H1 (cell line): ENCODE data around the gene TMEM250. TPM values are rescaled to one million over a fixed set of nuclear protein-coding genes. Genes with fewer than 3 reads are reported as not detected.

ENCODE experiments used
- CTCF ChIA-PET: fragments of 300-600 bp; sonication (Branson Sonifier 250); formaldehyde crosslinking; loops from one replicate; lab custom pipeline; 2021; ENCODE audit not compliant: partially characterized antibody; lab: Charles Lee
- POLR2A ChIA-PET: fragments of 300-600 bp; sonication (Branson Sonifier 250); formaldehyde crosslinking; loops from one replicate; lab custom pipeline; 2021; ENCODE audit warnings: inconsistent platforms; ENCODE audit not compliant: partially characterized antibody; lab: Charles Lee
- DNase-seq, 2 experiments: peaks; one replicate each; pipeline versions ENCODE4 v3.0.0 to v3.0.0-alpha.2; 2010 to 2022; ENCODE audit warnings: low spot score in 2 of 2, low read depth in 1 of 2, mixed read lengths in 1 of 2
- FAIRE-seq: peaks from 2 replicates; lab custom pipeline; 2011; peaks lifted over from hg19 to GRCh38; lab: Jason Lieb, UNC
- H2AFZ ChIP-seq: 2 replicates; pipeline ENCODE4 v1.8.1; 2012; ENCODE audit warnings: low read length, inconsistent platforms
- H2AK5ac ChIP-seq: 2 replicates; pipeline ENCODE4 v1.6.1; 2013; ENCODE audit warnings: low read depth, low read length
- H2BK120ac ChIP-seq: replicated peaks from 2 replicates; pipeline ENCODE3; 2013; ENCODE audit warnings: low read depth, low read length, inconsistent platforms
- H2BK12ac ChIP-seq: 2 replicates; pipeline ENCODE4 v1.6.1; 2013; ENCODE audit warnings: low read depth, low read length
- H2BK15ac ChIP-seq: 2 replicates; pipeline ENCODE4 v1.6.1; 2013; ENCODE audit warnings: low read length
- H2BK20ac ChIP-seq: 2 replicates; pipeline ENCODE4 v1.6.1; 2013; ENCODE audit warnings: low read length
- H2BK5ac ChIP-seq: 2 replicates; pipeline ENCODE4 v1.6.1; 2013; ENCODE audit warnings: low read depth, low read length
- H3K14ac ChIP-seq: 2 replicates; pipeline ENCODE4 v1.6.1; 2013; ENCODE audit warnings: inconsistent platforms; ENCODE audit not compliant: insufficient read length
- H3K18ac ChIP-seq: 2 replicates; pipeline ENCODE4 v1.6.1; 2013; ENCODE audit warnings: low read length; ENCODE audit errors: extremely low read depth
- H3K23ac ChIP-seq: 2 replicates; pipeline ENCODE4 v1.6.1; 2013; ENCODE audit warnings: inconsistent platforms; ENCODE audit not compliant: insufficient read length
- H3K23me2 ChIP-seq: 2 replicates; pipeline ENCODE4 v1.6.1; 2013; ENCODE audit warnings: low read depth, low read length
- H3K27ac ChIP-seq: 2 replicates; pipeline ENCODE4 v1.6.1; 2011; ENCODE audit warnings: low read depth, low read length, inconsistent platforms
- H3K27me3 ChIP-seq, 4 experiments: replicated peaks in 1 of 4; 1 replicate in 1 of 4; 2 replicates in 3 of 4; pipeline versions ENCODE4 v1.6.1 to v1.8.1; 2011 to 2013; ENCODE audit warnings: low read length in 3 of 4, mild to moderate bottlenecking in 3 of 4, inconsistent platforms in 2 of 4, mixed read lengths in 2 of 4, moderate library complexity in 1 of 4; ENCODE audit not compliant: control insufficient read depth in 3 of 4, insufficient read depth in 3 of 4; ENCODE audit errors: extremely low read depth in 1 of 4
- H3K36me3 ChIP-seq, 4 experiments: 2 replicates each; pipeline versions ENCODE4 v1.6.1 to v1.8.1; 2011 to 2013; ENCODE audit warnings: mild to moderate bottlenecking in 4 of 4, low read length in 3 of 4, moderate library complexity in 2 of 4, control low read depth in 1 of 4, inconsistent platforms in 1 of 4; ENCODE audit not compliant: insufficient read depth in 4 of 4, control insufficient read depth in 2 of 4
- H3K4ac ChIP-seq: replicated peaks from 2 replicates; pipeline ENCODE3; 2013; ENCODE audit warnings: low read length, low read depth, mixed read lengths, inconsistent platforms; ENCODE audit not compliant: insufficient read length
- H3K4me1 ChIP-seq, 4 experiments: replicated peaks in 1 of 4; 1 replicate in 1 of 4; 2 replicates in 3 of 4; pipeline versions ENCODE4 v1.6.1 to v1.8.1; 2011 to 2013; ENCODE audit warnings: low read length in 3 of 4, inconsistent platforms in 2 of 4, mixed read lengths in 1 of 4; ENCODE audit not compliant: insufficient read depth in 4 of 4, control insufficient read depth in 3 of 4
- H3K4me2 ChIP-seq, 2 experiments: 2 replicates each; pipeline versions ENCODE4 v1.6.1 to v1.8.1; 2011 to 2013; ENCODE audit warnings: low read depth in 2 of 2, low read length in 2 of 2, control low read depth in 1 of 2, inconsistent platforms in 1 of 2, mild to moderate bottlenecking in 1 of 2; ENCODE audit not compliant: insufficient read depth in 1 of 2
- H3K4me3 ChIP-seq, 4 experiments: fragments of 200-600, 300-600 bp in 1 of 4; sonication (generic), shearing (Covaris generic), sonication (Bioruptor Twin) in 1 of 4; 2 replicates each; pipeline versions ENCODE4 v1.5.1 to v1.8.1; 2011 to 2016; ENCODE audit warnings: low read length in 4 of 4, low read depth in 3 of 4, control low read depth in 2 of 4, inconsistent platforms in 2 of 4, mild to moderate bottlenecking in 2 of 4, mixed read lengths in 1 of 4, moderate library complexity in 1 of 4; ENCODE audit not compliant: insufficient read depth in 2 of 4; ENCODE audit errors: extremely low read depth in 1 of 4
- H3K56ac ChIP-seq: replicated peaks from 2 replicates; pipeline ENCODE3; 2013; ENCODE audit warnings: low read depth, mild to moderate bottlenecking, mixed read lengths, low read length, inconsistent platforms; ENCODE audit not compliant: insufficient read length
- H3K79me1 ChIP-seq: 2 replicates; pipeline ENCODE4 v1.6.1; 2013; ENCODE audit warnings: low read depth, low read length, control low read depth
- H3K79me2 ChIP-seq, 2 experiments: 2 replicates each; pipeline versions ENCODE4 v1.6.1 to v1.8.1; 2012 to 2013; ENCODE audit warnings: low read length in 2 of 2, mild to moderate bottlenecking in 2 of 2, inconsistent platforms in 1 of 2; ENCODE audit not compliant: insufficient read depth in 2 of 2, control insufficient read depth in 1 of 2
- H3K9ac ChIP-seq, 4 experiments: replicated peaks in 1 of 4; 1 replicate in 1 of 4; 2 replicates in 3 of 4; pipeline versions ENCODE4 v1.6.1 to v1.8.1; 2011 to 2013; ENCODE audit warnings: low read depth in 3 of 4, low read length in 3 of 4, control low read depth in 2 of 4, mild to moderate bottlenecking in 2 of 4, moderate library complexity in 2 of 4, inconsistent platforms in 1 of 4; ENCODE audit errors: extremely low read depth in 1 of 4
- H3K9me3 ChIP-seq, 2 experiments: 2 replicates each; pipeline versions ENCODE4 v1.6.1 to v1.8.1; 2012 to 2013; ENCODE audit warnings: mild to moderate bottlenecking in 2 of 2, moderate library complexity in 2 of 2, control low read depth in 1 of 2, inconsistent platforms in 1 of 2, low read depth in 1 of 2, low read length in 1 of 2, mixed read lengths in 1 of 2; ENCODE audit not compliant: insufficient read depth in 2 of 2
- H4K20me1 ChIP-seq, 2 experiments: replicated peaks in 1 of 2; 2 replicates each; pipeline versions ENCODE3 to v1.8.1; 2011 to 2013; ENCODE audit warnings: inconsistent platforms in 2 of 2, low read length in 2 of 2, mild to moderate bottlenecking in 1 of 2; ENCODE audit not compliant: insufficient read depth in 2 of 2, control insufficient read depth in 1 of 2
- H4K5ac ChIP-seq: 2 replicates; pipeline ENCODE4 v1.6.1; 2013; ENCODE audit warnings: low read length, low read depth, mixed read lengths, inconsistent platforms; ENCODE audit not compliant: insufficient read length
- H4K8ac ChIP-seq: 2 replicates; pipeline ENCODE4 v1.8.0; 2013; ENCODE audit warnings: mild to moderate bottlenecking, moderate library complexity, low read length, inconsistent platforms; ENCODE audit not compliant: insufficient read depth; ENCODE audit errors: extremely low read depth
- H4K91ac ChIP-seq: replicated peaks from 2 replicates; pipeline ENCODE3; 2013; ENCODE audit warnings: low read length, mixed read lengths, inconsistent platforms; ENCODE audit not compliant: insufficient read length
- FOSL1 ChIP-seq: IDR thresholded peaks from 2 replicates; pipeline ENCODE4 v1.6.1; 2011; ENCODE audit warnings: mild to moderate bottlenecking, low read depth, low read length, moderate library complexity; ENCODE audit not compliant: insufficient read depth
- HDAC2 ChIP-seq, 2 experiments: fragments of 300-600 bp in 1 of 2; sonication (generic) in 1 of 2; IDR thresholded peaks; 2 replicates each; pipeline ENCODE4 v1.6.1; 2011 to 2012; ENCODE audit warnings: low read depth in 2 of 2, low read length in 2 of 2, mild to moderate bottlenecking in 2 of 2, moderate library complexity in 2 of 2, borderline replicate concordance in 1 of 2, inconsistent platforms in 1 of 2
- JUND ChIP-seq: IDR thresholded peaks from 2 replicates; pipeline ENCODE4 v1.6.1; 2011; ENCODE audit warnings: mild to moderate bottlenecking, improper control_type of control experiment, low read length
- KDM4A ChIP-seq: IDR thresholded peaks from one replicate; pipeline ENCODE4 v1.7.1; 2012; ENCODE audit warnings: low read depth, mild to moderate bottlenecking, moderate library complexity, low read length, inconsistent platforms; ENCODE audit not compliant: severe bottlenecking
- POLR2AphosphoS5 ChIP-seq: IDR thresholded peaks from 2 replicates; pipeline ENCODE4 v1.6.1; 2011; ENCODE audit warnings: low read depth, low read length
- POU5F1 ChIP-seq: IDR thresholded peaks from 2 replicates; pipeline ENCODE4 v1.6.1; 2011; ENCODE audit warnings: low read depth, mild to moderate bottlenecking, low read length, moderate library complexity
- RAD21 ChIP-seq, 2 experiments: IDR thresholded peaks in 1 of 2; conservative IDR thresholded peaks in 1 of 2; 2 replicates each; pipeline ENCODE4 v1.6.1; 2011; ENCODE audit warnings: low read depth in 2 of 2, low read length in 2 of 2, improper control_type of control experiment in 1 of 2, inconsistent platforms in 1 of 2, mild to moderate bottlenecking in 1 of 2, moderate library complexity in 1 of 2
- TAF7 ChIP-seq: optimal IDR thresholded peaks from 2 replicates; pipeline ENCODE3; 2011; ENCODE audit warnings: low read depth, mild to moderate bottlenecking, inconsistent platforms, low read length, moderate library complexity, borderline replicate concordance
- USF2 ChIP-seq: IDR thresholded peaks from 2 replicates; pipeline ENCODE4 v1.6.1; 2011; ENCODE audit warnings: low read length, improper control_type of control experiment
- WGBS, 2 experiments: shearing (Covaris generic) in 1 of 2; methylation state at CpG; one replicate each; pipeline versions ENCODE4 v1.1.6 to v1.1.7; 2013 to 2015; ENCODE audit warnings: low lambda C conversion rate in 2 of 2, mixed read lengths in 2 of 2, inconsistent platforms in 1 of 2, low coverage in 1 of 2, missing lambda C conversion rate in 1 of 2; ENCODE audit not compliant: insufficient replicate concordance in 2 of 2, insufficient coverage in 1 of 2, insufficient read length in 1 of 2; ENCODE audit errors: extremely low coverage in 1 of 2, missing lambda C conversion rate in 1 of 2; 5-methylcytosine and 5-hydroxymethylcytosine counted together
- polyA plus RNA-seq, 7 experiments: library from polyadenylated mRNA; depleted of rRNA in 3 of 7; stranded (reverse) in 5 of 7; unstranded in 2 of 7; fragments of >200 nt in 5 of 7; fragments of 200-250 nt in 2 of 7; gene quantifications; 1 replicate in 5 of 7; 2 replicates in 1 of 7; 4 replicates in 1 of 7; pipeline versions ENCODE4 v1.2.1 to v1.2.3, GENCODE V29; 2011 to 2013; ENCODE audit warnings: missing spikeins in 2 of 7, mixed read lengths in 2 of 7
- total RNA-seq: library from RNA; stranded (reverse); fragmentation: NEBNext Ultra II Directional; extraction: Animal tissue kit (Norgen Biotek cat#: 25700); gene quantifications from 2 replicates; pipeline ENCODE4 v1.2.1, GENCODE V29; 2021

TMEM250 gene
- total and polyA plus RNA-seq, 2 of the 8 experiments (the other 6 are each of a cell fraction or from before 2014, with no cell fraction given) = 22.3 to 34.9 TPM

DNA sequence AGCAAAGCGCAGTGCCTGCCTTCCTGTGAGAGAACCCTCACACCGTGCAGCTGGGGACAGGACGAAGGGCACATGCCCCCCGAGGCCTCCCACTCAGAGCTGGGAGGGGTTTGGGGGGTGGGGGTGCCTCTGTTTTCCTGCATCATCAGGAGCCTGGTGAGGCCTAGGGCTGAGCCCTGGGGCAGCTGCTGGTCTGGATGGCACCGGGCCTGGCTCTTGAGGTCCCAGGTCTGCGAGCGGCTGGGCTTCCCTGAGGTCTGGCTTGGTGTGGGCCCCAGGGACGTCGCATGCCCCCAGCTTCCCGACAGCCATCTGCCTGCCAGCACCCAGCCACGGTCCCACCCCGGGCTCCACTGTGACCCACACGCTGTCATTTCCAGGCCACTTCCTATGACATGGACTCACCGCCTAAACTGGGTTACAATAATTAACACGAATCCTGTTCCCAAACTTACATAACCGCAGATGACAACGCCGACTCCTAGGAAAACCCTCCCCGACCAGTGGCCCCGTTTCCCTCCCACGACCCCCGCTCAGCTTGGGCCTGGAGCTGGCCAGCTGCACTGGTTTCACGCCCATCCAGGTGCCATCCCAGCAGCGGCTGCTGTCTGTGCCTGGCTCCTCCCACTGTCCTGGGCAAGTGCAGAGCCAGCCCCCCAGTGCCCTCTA lies 32.3 kb downstream of the TMEM250 start:
- ChIA-PET CTCF (interaction anchor here (0.7 to 1.0 kb wide), 2 partner anchors 9 to 18 kb away, joined by 3 read pairs; no protein-coding TSS in a partner anchor), POLR2A (no interaction called here)
- H3K4me2 ChIP-seq = no peak overlapping the region

More for the DNA sequence above, 32.3 kb downstream of the TMEM250 start:
- H3K23ac ChIP-seq = no peak overlapping the region
- H3K79me1 ChIP-seq = no peaks in the 10 kb centered on the region; the same call in 1 of the 2 replicates
- peaks cover 0 to 6% of the 10 kb centered on the region in 2 experiments; a peak in 1 of 4 replicates for H3K79me2 ChIP-seq
- no peaks in the 10 kb centered on the region for H3K27me3 ChIP-seq
- H4K8ac ChIP-seq = peak overlapping the region; percentile 25; the same call in 1 of the 2 replicates
- no peak for TF ChIP-seq RAD21 (IDR thresholded peaks at IDR 0.05 in 1 of 2, conservative IDR thresholded peaks at IDR 0.05 in 1 of 2; ENCODE audit: low read depth in 2 of 2, low read length in 2 of 2)
- no peak for TF ChIP-seq TAF7
- TF ChIP-seq JUND = no peak
- TF ChIP-seq USF2 = no peak
- no peak for TF ChIP-seq FOSL1
- TF ChIP-seq KDM4A = no peak
- TF ChIP-seq POU5F1 = no peak
- TF ChIP-seq POLR2AphosphoS5 = no peak
- no peak for TF ChIP-seq HDAC2 (IDR thresholded peaks at IDR 0.05; ENCODE audit: borderline replicate concordance in 1 of 2, low read depth in 2 of 2, low read length in 2 of 2)
- H3K9me3 ChIP-seq = no peaks in the 10 kb centered on the region
- peak overlapping the region; percentile 85; the same call in 1 of the 2 replicates for H2AK5ac ChIP-seq
- no peak overlapping the region for H3K4ac ChIP-seq
- no peak for DNase-seq
- H2BK15ac ChIP-seq = no peak overlapping the region
- WGBS, 2 experiments = 89% methylated on average over 23 of the region's 24 CpGs; no CpG with 5 or more reads in 1 of the 2 experiments
- H2BK20ac ChIP-seq = no peak overlapping the region
- no peak for FAIRE-seq
- H4K5ac ChIP-seq = no peak overlapping the region
- no peak overlapping the region for H2AFZ ChIP-seq
- H3K9ac ChIP-seq = no peak overlapping the region
- H3K56ac ChIP-seq = no peak overlapping the region
- H2BK12ac ChIP-seq = no peak overlapping the region
- H3K27ac ChIP-seq = no peak overlapping the region
- no peak overlapping the region for H3K4me3 ChIP-seq
- no peak overlapping the region for H3K14ac ChIP-seq
- no peaks in the 10 kb centered on the region for H3K23me2 ChIP-seq
- H3K36me3 ChIP-seq = no peaks in the 10 kb centered on the region
- no peak overlapping the region for H4K91ac ChIP-seq
- peaks cover 0 to 28% (median 13%) of the 10 kb centered on the region in 4 experiments; a peak in 6 of 7 replicates for H3K4me1 ChIP-seq
- no peak overlapping the region for H2BK5ac ChIP-seq
- peaks cover 0 to 2% of the 10 kb centered on the region in 2 experiments for H4K20me1 ChIP-seq
- no peak overlapping the region; the same call in 1 of the 2 replicates for H3K18ac ChIP-seq
- no peak overlapping the region for H2BK120ac ChIP-seq
